Gastroesophageal sphincter (tissue), 4 donors: ENCODE results near the gene ALG10B. TPM values are rescaled to one million over a fixed set of nuclear protein-coding genes. Genes with fewer than 3 reads are reported as not detected.

Experiments
- ATAC-seq: fragments of 150-250 bp; one replicate; pipeline ENCODE4 v1.9.1; 2016; ENCODE audit warnings: mild to moderate bottlenecking, moderate library complexity
- H3K27ac ChIP-seq, 4 donors: fragments of 200-600 bp; sonication (generic) in 3 of 4; 1 replicate in 3 of 4; 2 replicates in 1 of 4; pipeline ENCODE4 v1.5.1; 2016 to 2019
- H3K27me3 ChIP-seq: fragments of 200-600 bp; sonication (generic); one replicate; pipeline ENCODE4 v1.5.1; 2019
- H3K36me3 ChIP-seq, 2 donors: fragments of 200-600 bp; sonication (generic); one replicate each; pipeline ENCODE4 v1.5.1; 2019; ENCODE audit warnings: control low read depth in 1 of 2
- H3K4me1 ChIP-seq, 3 donors: fragments of 200-600 bp; sonication (generic); 1 replicate in 2 of 3; 2 replicates in 1 of 3; pipeline ENCODE4 v1.5.1; 2016 to 2019; ENCODE audit warnings: control low read depth in 2 of 3
- H3K4me3 ChIP-seq, 2 donors: fragments of 200-600 bp; sonication (generic); one replicate each; pipeline ENCODE4 v1.5.1; 2019; ENCODE audit warnings: mild to moderate bottlenecking in 1 of 2, moderate library complexity in 1 of 2
- H3K9me3 ChIP-seq, 3 donors: fragments of 200-600 bp; sonication (generic); one replicate each; pipeline ENCODE4 v1.5.1; 2017 to 2019; ENCODE audit warnings: control low read depth in 2 of 3
- CTCF ChIP-seq, 4 experiments: fragments of 200-600 bp in 2 of 4; fragments of 450-650 bp in 2 of 4; sonication (generic) in 1 of 4; IDR thresholded peaks; one replicate each; pipeline ENCODE4 v1.5.1; 2017 to 2019; ENCODE audit warnings: antibody characterized with exemption in 4 of 4, mild to moderate bottlenecking in 2 of 4, moderate library complexity in 2 of 4
- EP300 ChIP-seq: sonication (generic); formaldehyde crosslinking; IDR thresholded peaks from one replicate; pipeline ENCODE4 v1.6.1; 2017; ENCODE audit warnings: antibody characterized with exemption, mild to moderate bottlenecking
- POLR2A ChIP-seq, 2 donors: fragments of 450-650 bp; IDR thresholded peaks; one replicate each; pipeline ENCODE4 v1.6.1; 2017; ENCODE audit warnings: antibody characterized with exemption in 2 of 2, mild to moderate bottlenecking in 2 of 2, moderate library complexity in 1 of 2
- POLR2AphosphoS5 ChIP-seq: sonication (generic); formaldehyde crosslinking; IDR thresholded peaks from one replicate; pipeline ENCODE4 v1.6.1; 2017; ENCODE audit warnings: antibody characterized with exemption
- WGBS, 2 donors: methylation state at CpG; one replicate each; pipeline ENCODE4 v1.1.5; 2018; ENCODE audit warnings: low coverage in 1 of 2; 5-methylcytosine and 5-hydroxymethylcytosine counted together
- total RNA-seq, 4 donors: library from RNA; depleted of rRNA; stranded (reverse); fragments of >200 nt; gene quantifications; one replicate each; pipeline ENCODE4 v1.1.0, GENCODE V29; 2016

The ALG10B gene
- total RNA-seq, result 1 to 10 TPM; 2.8 to 8.1 (median 3.5) TPM

GRCh38 chr12:38316391-38317129, at the start of gene ALG10B:
TSS of gene ALG10B (plus strand) at chr12:38316774. CDS start at chr12:38316894, 120 bp downstream.
- peaks cover 0 to 6% of the 10 kb centered on the region in 2 donors for H3K36me3 ChIP-seq
- peaks cover 0 to 19% (median 0%) of the 10 kb centered on the region in 3 donors for H3K4me1 ChIP-seq
- peak; percentile 100 for ATAC-seq
- H3K27me3 ChIP-seq, result no peaks in the 10 kb centered on the region
- TF ChIP-seq POLR2A (IDR thresholded peaks at IDR 0.05) (peak in 1 of 2 donors; percentile 40), EP300 (no peak), POLR2AphosphoS5 (peak; percentile 58), CTCF (IDR thresholded peaks at IDR 0.05) (peak; percentile 61 to 75 (median 63))
- H3K9me3 ChIP-seq, result no peaks in the 10 kb centered on the region
- peak within 1 kb of the TSS; percentile 83 to 92 (median 87) for H3K27ac ChIP-seq
- WGBS, 2 donors, result 0 to 1% methylated on average over 16 to 17 of the region's 42 CpGs
- peak within 1 kb of the TSS; percentile 63 to 87 for H3K4me3 ChIP-seq

GRCh38 chr12:38268612-38269011, 48.0 kb upstream of the ALG10B start:
- no peaks in the 10 kb centered on the region for H3K27me3 ChIP-seq
- no peak for ATAC-seq
- TF ChIP-seq CTCF (IDR thresholded peaks at IDR 0.05) (no peak), EP300 (no peak), POLR2AphosphoS5 (no peak), POLR2A (IDR thresholded peaks at IDR 0.05) (no peak)

GRCh38 chr12:38269897-38270296, 46.7 kb upstream of the ALG10B start:
- no peaks in the 10 kb centered on the region for H3K4me1 ChIP-seq
- H3K36me3 ChIP-seq, result no peaks in the 10 kb centered on the region
- TF ChIP-seq POLR2AphosphoS5 (no peak), POLR2A (IDR thresholded peaks at IDR 0.05) (no peak), CTCF (IDR thresholded peaks at IDR 0.05) (no peak), EP300 (no peak)
- ATAC-seq, result no peak
- H3K9me3 ChIP-seq, result no peaks in the 10 kb centered on the region
- no peak overlapping the region for H3K4me3 ChIP-seq
- 44 to 48% methylated on average over 1 of the region's 1 CpG for WGBS, 2 donors
- H3K27me3 ChIP-seq, result no peaks in the 10 kb centered on the region
- no peak overlapping the region for H3K27ac ChIP-seq

More at GRCh38 chr12:38268612-38269011, 48.0 kb upstream of the ALG10B start:
- H3K9me3 ChIP-seq, result no peaks in the 10 kb centered on the region
- no peak overlapping the region for H3K4me3 ChIP-seq
- H3K36me3 ChIP-seq, result no peaks in the 10 kb centered on the region
- no peaks in the 10 kb centered on the region for H3K4me1 ChIP-seq
- H3K27ac ChIP-seq, result no peak overlapping the region

GRCh38 chr12:38279756-38280155, 36.8 kb upstream of the ALG10B start:
- Histone ChIP-seq H3K9me3 (no peaks in the 10 kb centered on the region), H3K27ac (no peak overlapping the region), H3K36me3 (no peaks in the 10 kb centered on the region), H3K4me3 (no peak overlapping the region), H3K4me1 (no peaks in the 10 kb centered on the region), H3K27me3 (no peaks in the 10 kb centered on the region)
- WGBS, 2 donors, result 30% methylated on average over 2 of the region's 2 CpGs
- TF ChIP-seq CTCF (IDR thresholded peaks at IDR 0.05), result no peak
- no peak for TF ChIP-seq POLR2AphosphoS5
- no peak for TF ChIP-seq POLR2A (IDR thresholded peaks at IDR 0.05)
- no peak for TF ChIP-seq EP300
- no peak for ATAC-seq

GRCh38 chr12:38282886-38283285, 33.7 kb upstream of the ALG10B start:
- no peak for TF ChIP-seq POLR2A (IDR thresholded peaks at IDR 0.05)
- TF ChIP-seq POLR2AphosphoS5, result no peak
- TF ChIP-seq CTCF (IDR thresholded peaks at IDR 0.05), result no peak
- no peak for TF ChIP-seq EP300
- Histone ChIP-seq H3K4me1 (no peaks in the 10 kb centered on the region), H3K9me3 (no peaks in the 10 kb centered on the region), H3K4me3 (no peak overlapping the region), H3K36me3 (no peaks in the 10 kb centered on the region), H3K27ac (no peak overlapping the region), H3K27me3 (no peaks in the 10 kb centered on the region)
- ATAC-seq, result no peak
